Hepatocyte (in vitro differentiated cells): Measurements from ENCODE around the gene CERS5.

Experiments
- EZH2 ChIP-seq: fragments of 200-600 bp; sonication (generic); IDR thresholded peaks from 2 replicates; pipeline ENCODE4 v1.6.1; 2016; ENCODE audit warnings: antibody characterized with exemption, mild to moderate bottlenecking, borderline replicate concordance
- EZH2phosphoT487 ChIP-seq: fragments of 200-600 bp; sonication (generic); IDR thresholded peaks from one replicate; pipeline ENCODE4 v1.6.1; 2018; ENCODE audit warnings: antibody characterized with exemption, mild to moderate bottlenecking, low read depth, moderate library complexity; ENCODE audit not compliant: unreplicated experiment, severe bottlenecking
- TF ChIP-seq, protein P1 (sequence below): fragments of 200-600 bp; sonication (generic); IDR thresholded peaks from 2 replicates; pipeline ENCODE4 v1.5.1; 2016; ENCODE audit warnings: antibody characterized with exemption, mild to moderate bottlenecking; ENCODE audit not compliant: poor library complexity

DNA sequence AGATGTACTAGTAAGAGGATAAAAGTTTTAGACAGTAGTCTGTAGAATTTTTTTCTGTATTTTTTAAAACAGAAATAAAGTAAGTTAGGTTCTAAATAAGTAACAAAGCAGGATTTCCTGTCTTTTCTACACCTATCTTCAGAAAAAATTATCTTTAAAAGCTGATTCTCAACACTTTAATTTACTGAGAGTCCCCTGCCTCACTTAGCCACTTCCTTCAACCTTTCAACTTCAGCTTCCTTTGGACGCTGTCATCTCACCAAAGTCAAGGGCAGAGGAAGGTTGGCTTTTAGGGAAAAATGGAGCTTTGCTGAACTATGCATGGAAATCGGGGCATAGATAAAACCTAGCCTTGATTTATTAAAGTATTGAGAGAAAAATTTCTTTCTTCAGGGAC lies 44.9 kb upstream of the CERS5 start:
- TF ChIP-seq, protein P1, sequence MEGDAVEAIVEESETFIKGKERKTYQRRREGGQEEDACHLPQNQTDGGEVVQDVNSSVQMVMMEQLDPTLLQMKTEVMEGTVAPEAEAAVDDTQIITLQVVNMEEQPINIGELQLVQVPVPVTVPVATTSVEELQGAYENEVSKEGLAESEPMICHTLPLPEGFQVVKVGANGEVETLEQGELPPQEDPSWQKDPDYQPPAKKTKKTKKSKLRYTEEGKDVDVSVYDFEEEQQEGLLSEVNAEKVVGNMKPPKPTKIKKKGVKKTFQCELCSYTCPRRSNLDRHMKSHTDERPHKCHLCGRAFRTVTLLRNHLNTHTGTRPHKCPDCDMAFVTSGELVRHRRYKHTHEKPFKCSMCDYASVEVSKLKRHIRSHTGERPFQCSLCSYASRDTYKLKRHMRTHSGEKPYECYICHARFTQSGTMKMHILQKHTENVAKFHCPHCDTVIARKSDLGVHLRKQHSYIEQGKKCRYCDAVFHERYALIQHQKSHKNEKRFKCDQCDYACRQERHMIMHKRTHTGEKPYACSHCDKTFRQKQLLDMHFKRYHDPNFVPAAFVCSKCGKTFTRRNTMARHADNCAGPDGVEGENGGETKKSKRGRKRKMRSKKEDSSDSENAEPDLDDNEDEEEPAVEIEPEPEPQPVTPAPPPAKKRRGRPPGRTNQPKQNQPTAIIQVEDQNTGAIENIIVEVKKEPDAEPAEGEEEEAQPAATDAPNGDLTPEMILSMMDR = no peak
- TF ChIP-seq EZH2 (no peak), EZH2phosphoT487 (no peak)
